ENCODE results near the gene NME2. TPM values are rescaled to one million over a fixed set of nuclear protein-coding genes. Genes with fewer than 3 reads are reported as not detected.

Gene NME2
- polyA plus RNA-seq, 1 experiment: 835 TPM

- CTCF ChIA-PET: interaction anchor here (0.6 to 1.4 kb wide), 5 partner anchors 12 to 167 kb away, joined by 3 to 5 read pairs (median 3); partner anchors contain the start of gene NME1
- Histone ChIP-seq H3K4me3 (ENCODE audit: low read depth, low read length) (peak overlapping the region; percentile 90; the same call in 1 of the 2 replicates), H3K27me3 (ENCODE audit: control insufficient read depth, insufficient read depth, low read length) (no peaks in the 10 kb centered on the region), H3K36me3 (ENCODE audit: control insufficient read depth, insufficient read depth, low read length) (peaks cover 13% of the 10 kb centered on the region)
- TF ChIP-seq CTCF (IDR thresholded peaks at IDR 0.05; ENCODE audit: insufficient read depth, low read depth, low read length): no peak
- POLR2A ChIA-PET: no interaction called here
- DNase-seq (ENCODE audit: low read depth): no peak
These were observed 1.1 kb upstream of the NME2 start for GRCh38 chr17:51164911-51165679.

GRCh38 chr17:51165680-51166197 lies 472 bp upstream of the NME2 start:
- TF ChIP-seq CTCF (IDR thresholded peaks at IDR 0.05; ENCODE audit: insufficient read depth, low read depth, low read length): no peak

GRCh38 chr17:51166987-51167931 lies 1.0 kb downstream of the NME2 start:
- ChIA-PET POLR2A (no interaction called here), CTCF (interaction anchor here (0.9 to 1.1 kb wide), 2 partner anchors 12 to 24 kb away, joined by 3 to 4 read pairs; no protein-coding TSS in a partner anchor)
- no peak for DNase-seq (ENCODE audit: low read depth)
- Histone ChIP-seq H3K27me3 (ENCODE audit: control insufficient read depth, insufficient read depth, low read length) (no peaks in the 10 kb centered on the region), H3K36me3 (ENCODE audit: control insufficient read depth, insufficient read depth, low read length) (peaks cover 13% of the 10 kb centered on the region), H3K4me3 (ENCODE audit: low read depth, low read length) (peak overlapping the region; percentile 90)
- peak; percentile 89 for TF ChIP-seq CTCF (IDR thresholded peaks at IDR 0.05; ENCODE audit: insufficient read depth, low read depth, low read length)

More at GRCh38 chr17:51165680-51166197, 472 bp upstream of the NME2 start:
- CTCF ChIA-PET: interaction anchor here (0.6 to 1.3 kb wide), 7 partner anchors 11 to 167 kb away, joined by 3 to 5 read pairs (median 3); partner anchors contain the start of gene NME1
- Histone ChIP-seq H3K36me3 (ENCODE audit: control insufficient read depth, insufficient read depth, low read length) (peaks cover 14% of the 10 kb centered on the region), H3K27me3 (ENCODE audit: control insufficient read depth, insufficient read depth, low read length) (no peaks in the 10 kb centered on the region), H3K4me3 (ENCODE audit: low read depth, low read length) (peak overlapping the region; percentile 90)
- POLR2A ChIA-PET: no interaction called here
- DNase-seq (ENCODE audit: low read depth): no peak

GRCh38 chr17:51169340-51169739 lies 3.1 kb downstream of the NME2 start:
- H3K4me3 ChIP-seq (ENCODE audit: low read depth, low read length): no peak overlapping the region
- ChIA-PET CTCF (interaction anchor here (0.9 kb wide), 1 partner anchor 167 kb away, joined by 3 read pairs; no protein-coding TSS in a partner anchor), POLR2A (no interaction called here)
- H3K36me3 ChIP-seq (ENCODE audit: control insufficient read depth, insufficient read depth, low read length): peaks cover 13% of the 10 kb centered on the region
- DNase-seq (ENCODE audit: low read depth): no peak
- H3K27me3 ChIP-seq (ENCODE audit: control insufficient read depth, insufficient read depth, low read length): no peaks in the 10 kb centered on the region
- no peak for TF ChIP-seq CTCF (IDR thresholded peaks at IDR 0.05; ENCODE audit: insufficient read depth, low read depth, low read length)
